ENCODE results near the gene NEDD9. TPM values are rescaled to one million over a fixed set of nuclear protein-coding genes. Genes with fewer than 3 reads are reported as not detected.

Gene NEDD9, protein sequence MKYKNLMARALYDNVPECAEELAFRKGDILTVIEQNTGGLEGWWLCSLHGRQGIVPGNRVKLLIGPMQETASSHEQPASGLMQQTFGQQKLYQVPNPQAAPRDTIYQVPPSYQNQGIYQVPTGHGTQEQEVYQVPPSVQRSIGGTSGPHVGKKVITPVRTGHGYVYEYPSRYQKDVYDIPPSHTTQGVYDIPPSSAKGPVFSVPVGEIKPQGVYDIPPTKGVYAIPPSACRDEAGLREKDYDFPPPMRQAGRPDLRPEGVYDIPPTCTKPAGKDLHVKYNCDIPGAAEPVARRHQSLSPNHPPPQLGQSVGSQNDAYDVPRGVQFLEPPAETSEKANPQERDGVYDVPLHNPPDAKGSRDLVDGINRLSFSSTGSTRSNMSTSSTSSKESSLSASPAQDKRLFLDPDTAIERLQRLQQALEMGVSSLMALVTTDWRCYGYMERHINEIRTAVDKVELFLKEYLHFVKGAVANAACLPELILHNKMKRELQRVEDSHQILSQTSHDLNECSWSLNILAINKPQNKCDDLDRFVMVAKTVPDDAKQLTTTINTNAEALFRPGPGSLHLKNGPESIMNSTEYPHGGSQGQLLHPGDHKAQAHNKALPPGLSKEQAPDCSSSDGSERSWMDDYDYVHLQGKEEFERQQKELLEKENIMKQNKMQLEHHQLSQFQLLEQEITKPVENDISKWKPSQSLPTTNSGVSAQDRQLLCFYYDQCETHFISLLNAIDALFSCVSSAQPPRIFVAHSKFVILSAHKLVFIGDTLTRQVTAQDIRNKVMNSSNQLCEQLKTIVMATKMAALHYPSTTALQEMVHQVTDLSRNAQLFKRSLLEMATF
- 10 to 100 TPM; 15.1 to 35.0 TPM for total RNA-seq

DNA sequence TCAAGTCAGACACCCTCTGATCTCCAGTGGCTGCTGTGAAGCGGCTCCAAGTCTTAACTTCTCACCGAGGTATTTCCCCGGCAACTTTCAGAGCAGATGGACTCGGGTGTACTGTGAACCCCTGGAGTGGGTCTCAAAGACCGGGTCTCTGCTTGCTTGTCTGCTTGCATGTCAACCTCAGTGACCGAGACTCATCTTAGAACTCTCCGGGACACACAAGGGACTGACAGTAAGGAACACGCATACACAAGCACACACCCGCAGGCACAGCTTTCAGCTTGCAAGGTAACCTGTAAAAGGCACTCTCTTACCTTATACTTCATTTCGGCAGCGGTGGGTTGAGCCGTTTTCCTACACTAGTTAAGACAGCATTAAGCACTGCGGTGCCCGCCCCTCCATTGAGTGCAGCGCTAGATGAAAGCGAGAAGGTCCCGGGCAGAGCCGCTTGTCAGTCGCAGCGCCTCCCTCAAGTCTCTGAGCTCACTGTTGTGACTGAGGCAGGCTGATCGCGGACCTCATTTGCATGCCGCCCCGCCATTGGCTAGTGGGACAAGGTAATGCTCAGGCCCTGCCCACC, at the start of gene NEDD9:
NEDD9 (minus strand) TSS at position 476 of the 577 bp plus-strand sequence; CDS start at position 323, 153 bp downstream.

Small RNAs within 50 kb of the gene (small RNA-seq; reads per million reads assigned to genes)
- 0 reads per million in 2 donors for gene AL136139.1

Other genes starting within 250 kb of the NEDD9 start
- 1 to 10 TPM; 2.8 to 8.0 TPM for gene ELOVL2, start 188.4 kb downstream of the NEDD9 start, total RNA-seq
- 10 to 100 TPM in 1 of 2 donors, 1 to 10 TPM in 1; 7.2 to 17.6 TPM for gene SMIM13, start 138.8 kb downstream of the NEDD9 start, total RNA-seq
- not detected for gene ERVFRD-1, start 120.9 kb downstream of the NEDD9 start, total RNA-seq